GM12864 (cell line): Measurements from ENCODE around the gene CLK3.
"Not testable (repeated sequence)": the region's sequence is repeated elsewhere in the genome, so short reads cannot be mapped to it uniquely, and the experiment has no call there.

Experiments used
- DNase-seq: peaks from one replicate; pipeline ENCODE4 v3.0.0-alpha.2; 2011; ENCODE audit warnings: low read depth
- H3K4me3 ChIP-seq: 2 replicates; pipeline ENCODE4 v1.5.1; 2011; ENCODE audit warnings: mild to moderate bottlenecking, low read depth, low read length, control low read depth
- CTCF ChIP-seq: IDR thresholded peaks from 2 replicates; pipeline ENCODE4 v1.5.1; 2011; ENCODE audit warnings: low read depth, mild to moderate bottlenecking, moderate library complexity, low read length, control low read depth, inconsistent platforms; ENCODE audit errors: missing control alignments

CLK3 gene

GRCh38 chr15:74593122-74593521 lies 22.5 kb upstream of the CLK3 start:
- no peak for TF ChIP-seq CTCF
- no peak overlapping the region for H3K4me3 ChIP-seq
- DNase-seq = no peak

GRCh38 chr15:74594455-74594854 lies 21.2 kb upstream of the CLK3 start:
- H3K4me3 ChIP-seq = no peak overlapping the region
- no peak for TF ChIP-seq CTCF
- DNase-seq = no peak

- no peak for TF ChIP-seq CTCF
Measured at GRCh38 chr15:74595271-74595670, 20.4 kb upstream of the CLK3 start.

GRCh38 chr15:74596736-74597135 lies 18.9 kb upstream of the CLK3 start:
- not testable (repeated sequence) for DNase-seq, H3K4me3 ChIP-seq

More at GRCh38 chr15:74595271-74595670, 20.4 kb upstream of the CLK3 start:
- no peak for DNase-seq
- H3K4me3 ChIP-seq = no peak overlapping the region

- DNase-seq, H3K4me3 ChIP-seq: not testable (repeated sequence)
Measured at GRCh38 chr15:74597146-74597705, 18.4 kb upstream of the CLK3 start.

GRCh38 chr15:74598126-74598842 lies 17.4 kb upstream of the CLK3 start:
- peak; percentile 52 for DNase-seq
- H3K4me3 ChIP-seq = peak overlapping the region; percentile 49
- no peak for TF ChIP-seq CTCF

GRCh38 chr15:74599156-74599555 lies 16.5 kb upstream of the CLK3 start:
- H3K4me3 ChIP-seq = no peak overlapping the region
- TF ChIP-seq CTCF = no peak

More at GRCh38 chr15:74599156-74599555, 16.5 kb upstream of the CLK3 start:
- no peak for DNase-seq
